ENCODE measurements around the gene STC2.

- TF ChIP-seq POLR2AphosphoS5 (IDR thresholded peaks at IDR 0.05; ENCODE audit: low read depth) (no peak), GABPA (IDR thresholded peaks at IDR 0.05; ENCODE audit: low read depth) (no peak)
- TF ChIP-seq, protein P1, sequence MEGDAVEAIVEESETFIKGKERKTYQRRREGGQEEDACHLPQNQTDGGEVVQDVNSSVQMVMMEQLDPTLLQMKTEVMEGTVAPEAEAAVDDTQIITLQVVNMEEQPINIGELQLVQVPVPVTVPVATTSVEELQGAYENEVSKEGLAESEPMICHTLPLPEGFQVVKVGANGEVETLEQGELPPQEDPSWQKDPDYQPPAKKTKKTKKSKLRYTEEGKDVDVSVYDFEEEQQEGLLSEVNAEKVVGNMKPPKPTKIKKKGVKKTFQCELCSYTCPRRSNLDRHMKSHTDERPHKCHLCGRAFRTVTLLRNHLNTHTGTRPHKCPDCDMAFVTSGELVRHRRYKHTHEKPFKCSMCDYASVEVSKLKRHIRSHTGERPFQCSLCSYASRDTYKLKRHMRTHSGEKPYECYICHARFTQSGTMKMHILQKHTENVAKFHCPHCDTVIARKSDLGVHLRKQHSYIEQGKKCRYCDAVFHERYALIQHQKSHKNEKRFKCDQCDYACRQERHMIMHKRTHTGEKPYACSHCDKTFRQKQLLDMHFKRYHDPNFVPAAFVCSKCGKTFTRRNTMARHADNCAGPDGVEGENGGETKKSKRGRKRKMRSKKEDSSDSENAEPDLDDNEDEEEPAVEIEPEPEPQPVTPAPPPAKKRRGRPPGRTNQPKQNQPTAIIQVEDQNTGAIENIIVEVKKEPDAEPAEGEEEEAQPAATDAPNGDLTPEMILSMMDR (IDR thresholded peaks at IDR 0.05; ENCODE audit: insufficient read depth, low read length): no peak
Observed at GRCh38 chr5:173302546-173303155, 25.6 kb downstream of the STC2 start.

Data from HL-60 (cell line).